22Rv1 (cell line): ENCODE data around the gene GRAMD1B.

ENCODE experiments used
- H3K27ac ChIP-seq: fragments of 450-650 bp; 2 replicates; pipeline ENCODE4 v1.5.1; 2017
- ZFX ChIP-seq: fragments of 450-650 bp; IDR thresholded peaks from 2 replicates; pipeline ENCODE4 v1.6.1; 2017; ENCODE audit warnings: antibody characterized with exemption, borderline replicate concordance
- TF ChIP-seq, protein P1 (sequence below): fragments of 450-650 bp; IDR thresholded peaks from 2 replicates; pipeline ENCODE4 v1.5.1; 2017; ENCODE audit warnings: mild to moderate bottlenecking

Gene GRAMD1B

DNA sequence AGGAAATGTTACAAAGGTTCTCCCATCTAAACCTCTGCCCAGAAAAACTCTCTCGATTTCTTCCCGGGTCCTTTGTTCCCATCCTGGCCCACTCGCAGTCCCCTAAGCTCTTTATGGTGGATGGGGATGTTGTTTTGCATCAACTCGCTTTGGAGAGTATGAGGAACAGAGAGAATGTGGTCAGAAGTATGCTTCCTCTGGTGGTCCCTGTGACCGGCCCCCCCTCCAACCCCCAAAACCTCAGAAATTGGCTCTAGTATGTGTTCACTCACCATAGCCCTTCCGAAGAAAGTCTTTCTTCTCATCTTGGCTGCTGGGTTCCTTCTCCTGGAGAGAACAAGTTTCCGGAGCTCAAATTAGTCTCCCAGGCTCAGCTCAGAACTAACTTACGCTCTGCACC is 54.4 kb downstream of the GRAMD1B start:
- no peak for TF ChIP-seq ZFX
- TF ChIP-seq, protein P1, sequence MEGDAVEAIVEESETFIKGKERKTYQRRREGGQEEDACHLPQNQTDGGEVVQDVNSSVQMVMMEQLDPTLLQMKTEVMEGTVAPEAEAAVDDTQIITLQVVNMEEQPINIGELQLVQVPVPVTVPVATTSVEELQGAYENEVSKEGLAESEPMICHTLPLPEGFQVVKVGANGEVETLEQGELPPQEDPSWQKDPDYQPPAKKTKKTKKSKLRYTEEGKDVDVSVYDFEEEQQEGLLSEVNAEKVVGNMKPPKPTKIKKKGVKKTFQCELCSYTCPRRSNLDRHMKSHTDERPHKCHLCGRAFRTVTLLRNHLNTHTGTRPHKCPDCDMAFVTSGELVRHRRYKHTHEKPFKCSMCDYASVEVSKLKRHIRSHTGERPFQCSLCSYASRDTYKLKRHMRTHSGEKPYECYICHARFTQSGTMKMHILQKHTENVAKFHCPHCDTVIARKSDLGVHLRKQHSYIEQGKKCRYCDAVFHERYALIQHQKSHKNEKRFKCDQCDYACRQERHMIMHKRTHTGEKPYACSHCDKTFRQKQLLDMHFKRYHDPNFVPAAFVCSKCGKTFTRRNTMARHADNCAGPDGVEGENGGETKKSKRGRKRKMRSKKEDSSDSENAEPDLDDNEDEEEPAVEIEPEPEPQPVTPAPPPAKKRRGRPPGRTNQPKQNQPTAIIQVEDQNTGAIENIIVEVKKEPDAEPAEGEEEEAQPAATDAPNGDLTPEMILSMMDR: no peak
- H3K27ac ChIP-seq: no peak overlapping the region

DNA sequence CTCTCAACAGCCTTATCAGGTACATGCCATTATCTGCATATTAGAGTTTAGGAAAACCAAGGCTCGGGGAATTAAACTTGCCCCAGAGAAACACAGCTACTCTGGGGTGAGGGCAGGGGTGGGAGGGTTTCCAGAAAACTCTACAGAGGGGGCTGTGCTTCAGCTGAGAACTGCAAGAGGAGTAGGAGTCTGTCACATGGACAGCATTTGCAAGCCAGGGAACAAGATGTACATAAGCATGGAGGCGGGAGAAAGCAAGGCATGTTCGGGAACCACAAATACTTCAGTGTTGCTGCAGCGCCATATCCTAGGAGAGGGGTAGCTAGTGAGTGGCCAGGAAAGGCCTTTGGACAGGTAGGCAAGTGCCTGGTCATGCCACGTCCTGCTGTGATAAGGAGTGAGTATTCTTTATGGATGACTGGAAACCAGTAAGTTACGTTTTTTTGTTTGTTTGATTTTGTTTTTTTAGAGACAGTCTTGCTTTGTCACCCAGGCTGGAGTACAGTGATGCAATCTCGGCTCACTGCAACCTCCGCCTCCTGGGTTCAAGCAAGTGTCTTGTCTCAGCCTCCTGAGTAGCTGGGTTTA is 57.2 kb downstream of the GRAMD1B start:
- H3K27ac ChIP-seq: no peak overlapping the region
- TF ChIP-seq, protein P1: no peak
- TF ChIP-seq ZFX: no peak

DNA sequence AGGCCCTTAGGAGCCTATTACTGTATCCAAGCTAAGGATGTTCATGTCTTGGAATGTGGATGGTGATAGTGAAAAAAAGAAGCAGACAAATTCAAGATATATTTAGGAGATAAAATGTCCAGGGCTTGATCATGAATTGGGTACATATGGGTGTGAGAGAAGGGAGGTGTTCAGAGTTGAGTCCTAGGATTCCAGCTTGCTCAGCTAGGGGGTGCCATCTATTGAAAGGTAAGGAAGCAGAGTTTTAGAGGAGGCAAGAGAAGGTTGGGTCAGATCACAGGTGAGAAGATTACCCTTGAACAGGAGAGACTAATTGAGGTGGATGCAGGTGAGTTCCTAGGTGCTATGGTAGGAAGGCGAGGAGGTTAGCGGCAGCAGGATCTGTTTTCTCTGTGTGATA is 60.5 kb downstream of the GRAMD1B start:
- no peak overlapping the region for H3K27ac ChIP-seq
- no peak for TF ChIP-seq ZFX
- TF ChIP-seq, protein P1: no peak

DNA sequence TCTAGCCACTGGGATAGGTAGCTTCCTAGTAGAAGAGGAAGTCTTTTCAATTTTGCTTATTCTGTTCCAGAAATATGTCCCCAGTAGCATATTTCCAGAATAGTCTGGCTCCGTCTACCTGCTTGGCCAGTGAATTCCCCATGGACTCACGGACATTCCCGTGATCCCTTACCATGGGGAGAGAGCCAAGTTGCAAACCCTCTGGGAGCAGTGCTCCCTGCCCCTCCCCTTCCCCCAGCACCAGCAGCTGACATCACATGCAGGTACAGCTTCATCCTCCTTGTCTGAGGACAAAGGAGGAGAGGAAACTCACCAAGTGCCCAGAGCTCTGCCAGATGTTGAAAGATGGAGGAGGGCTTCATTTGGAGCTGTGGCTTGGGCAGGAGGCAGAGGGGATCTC is 61.2 kb downstream of the GRAMD1B start:
- TF ChIP-seq ZFX: no peak
- TF ChIP-seq, protein P1: no peak
- no peak overlapping the region for H3K27ac ChIP-seq

DNA sequence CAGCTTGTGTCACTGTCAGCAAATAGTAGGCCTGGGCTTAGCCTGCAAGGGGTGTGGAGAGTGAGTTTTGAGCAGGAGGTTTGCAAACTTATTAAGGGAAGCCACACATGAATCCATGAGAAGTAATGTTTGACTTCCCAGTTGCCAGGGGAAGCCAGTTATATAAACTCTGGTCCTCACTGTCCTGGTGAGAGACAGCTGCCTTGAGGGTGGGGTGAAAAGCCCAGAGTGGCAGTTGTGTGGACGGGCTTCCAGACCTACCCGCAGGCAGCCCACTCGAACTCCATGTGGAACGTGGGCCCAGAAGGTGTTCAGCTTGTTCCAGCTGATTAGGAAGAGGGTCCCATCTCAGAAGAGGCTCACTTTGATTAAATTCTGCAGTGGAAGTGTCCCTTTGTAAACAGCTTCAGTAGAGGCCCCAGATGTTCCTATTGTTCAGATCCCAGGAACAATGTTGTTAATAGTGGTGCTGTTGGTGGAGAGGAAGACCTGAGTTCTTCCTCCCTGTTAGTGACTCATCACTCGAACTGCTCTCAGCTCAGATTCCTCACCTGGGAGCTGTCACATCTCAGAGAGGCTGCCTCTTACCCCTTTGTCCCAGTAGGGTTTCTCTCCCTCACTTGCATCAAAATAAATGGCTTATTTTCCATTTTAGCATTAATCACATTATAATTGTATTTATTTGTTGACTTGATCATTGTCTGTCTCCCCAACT is 63.4 kb downstream of the GRAMD1B start:
- no peak for TF ChIP-seq ZFX
- TF ChIP-seq, protein P1: no peak
- no peak overlapping the region for H3K27ac ChIP-seq

DNA sequence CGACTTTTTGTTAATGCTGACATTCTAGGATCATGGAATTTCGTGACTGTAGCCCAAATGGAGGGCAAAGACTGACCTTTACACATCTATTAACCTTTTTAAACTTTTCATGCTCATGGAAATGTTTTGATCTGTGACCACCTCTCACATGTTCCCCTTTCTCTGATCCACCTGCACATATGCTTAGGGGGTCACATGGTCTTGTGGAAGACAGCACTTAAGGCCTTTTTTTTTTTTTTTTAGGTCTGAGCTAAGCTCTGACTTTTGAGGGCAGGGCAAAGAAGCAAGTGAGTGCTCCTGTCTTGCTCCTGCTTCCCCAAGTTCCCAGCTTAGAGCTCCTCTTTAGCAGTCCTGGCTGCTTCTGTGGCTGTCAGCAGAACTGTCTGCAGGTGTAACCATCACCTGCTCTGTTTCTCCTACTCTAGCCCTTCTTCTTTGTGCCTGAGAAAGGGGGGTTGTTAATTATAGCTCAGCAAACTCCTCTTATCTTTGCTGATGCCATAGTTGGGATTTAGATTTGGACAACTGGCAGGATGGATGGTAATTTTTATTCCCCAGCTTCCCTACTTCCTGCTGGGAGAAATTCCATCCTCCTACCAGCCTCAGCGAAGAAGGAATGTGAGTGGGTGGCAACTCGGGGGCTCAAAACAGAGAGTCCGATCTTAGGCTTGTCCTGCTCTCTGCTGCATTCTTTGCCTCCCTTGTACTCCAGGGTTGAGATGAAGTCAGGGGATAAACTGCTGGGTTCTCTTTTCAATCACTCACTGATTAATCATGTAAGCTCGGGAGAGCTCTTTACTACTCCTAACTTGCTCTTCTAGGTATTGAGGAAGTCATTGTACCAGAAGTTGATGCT is 64.4 kb downstream of the GRAMD1B start:
- TF ChIP-seq ZFX: no peak
- TF ChIP-seq, protein P1: no peak
- no peak overlapping the region for H3K27ac ChIP-seq

DNA sequence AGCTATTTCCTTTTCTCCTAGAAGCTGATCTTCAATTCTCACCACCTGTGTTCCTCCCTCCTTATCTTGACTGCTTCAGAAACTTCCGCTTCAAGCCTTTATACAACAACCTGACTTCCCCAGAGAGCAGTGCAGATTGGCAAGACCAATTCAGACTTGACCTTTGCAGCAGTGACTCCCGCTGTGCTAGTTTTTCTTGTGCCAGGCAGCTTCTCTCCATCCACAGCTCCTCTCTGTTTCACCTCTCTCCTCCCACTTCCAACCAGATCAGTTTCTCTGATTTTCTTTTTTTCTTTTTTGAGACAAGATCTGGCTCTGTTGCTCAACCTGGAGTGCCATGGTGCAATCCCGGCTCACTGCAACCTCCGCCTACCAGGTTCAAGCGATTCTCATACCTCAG is 74.3 kb downstream of the GRAMD1B start:
- no peak for TF ChIP-seq ZFX
- TF ChIP-seq, protein P1: no peak
- no peak overlapping the region for H3K27ac ChIP-seq
